Measurements from ENCODE around the gene ITSN2.

ITSN2 gene

GRCh38 chr2:24169023-24169422, 191.3 kb downstream of the ITSN2 start:
- DNase-seq = no peak

- no peak for DNase-seq
These were observed 195.8 kb downstream of the ITSN2 start for GRCh38 chr2:24164416-24164973.

GRCh38 chr2:24163601-24164000, 196.7 kb downstream of the ITSN2 start:
- DNase-seq = no peak

GRCh38 chr2:24163186-24163585, 197.2 kb downstream of the ITSN2 start:
- DNase-seq = no peak

GRCh38 chr2:24162494-24162893, 197.8 kb downstream of the ITSN2 start:
- DNase-seq = no peak

- no peak for DNase-seq
These were observed 199.6 kb downstream of the ITSN2 start for GRCh38 chr2:24160761-24161160.

GRCh38 chr2:24159708-24160107, 200.6 kb downstream of the ITSN2 start:
- no peak for DNase-seq

- no peak for DNase-seq
These were observed 202.2 kb downstream of the ITSN2 start for GRCh38 chr2:24158131-24158530.

- no peak for DNase-seq
These were observed 206.9 kb downstream of the ITSN2 start for GRCh38 chr2:24153478-24153877.
